Endometrium (tissue), 2 donors: Measurements from ENCODE around the gene RETREG1.
"Not testable (repeated sequence)": the region's sequence is repeated elsewhere in the genome, so short reads cannot be mapped to it uniquely, and the experiment has no call there.

Experiments
- FAIRE-seq: peaks from 2 replicates; lab custom pipeline; 2012; peaks lifted over from hg19 to GRCh38; lab: Jason Lieb, UNC
- donor health status: control.
- donor health status: control.

RETREG1 gene, protein sequence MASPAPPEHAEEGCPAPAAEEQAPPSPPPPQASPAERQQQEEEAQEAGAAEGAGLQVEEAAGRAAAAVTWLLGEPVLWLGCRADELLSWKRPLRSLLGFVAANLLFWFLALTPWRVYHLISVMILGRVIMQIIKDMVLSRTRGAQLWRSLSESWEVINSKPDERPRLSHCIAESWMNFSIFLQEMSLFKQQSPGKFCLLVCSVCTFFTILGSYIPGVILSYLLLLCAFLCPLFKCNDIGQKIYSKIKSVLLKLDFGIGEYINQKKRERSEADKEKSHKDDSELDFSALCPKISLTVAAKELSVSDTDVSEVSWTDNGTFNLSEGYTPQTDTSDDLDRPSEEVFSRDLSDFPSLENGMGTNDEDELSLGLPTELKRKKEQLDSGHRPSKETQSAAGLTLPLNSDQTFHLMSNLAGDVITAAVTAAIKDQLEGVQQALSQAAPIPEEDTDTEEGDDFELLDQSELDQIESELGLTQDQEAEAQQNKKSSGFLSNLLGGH

DNA sequence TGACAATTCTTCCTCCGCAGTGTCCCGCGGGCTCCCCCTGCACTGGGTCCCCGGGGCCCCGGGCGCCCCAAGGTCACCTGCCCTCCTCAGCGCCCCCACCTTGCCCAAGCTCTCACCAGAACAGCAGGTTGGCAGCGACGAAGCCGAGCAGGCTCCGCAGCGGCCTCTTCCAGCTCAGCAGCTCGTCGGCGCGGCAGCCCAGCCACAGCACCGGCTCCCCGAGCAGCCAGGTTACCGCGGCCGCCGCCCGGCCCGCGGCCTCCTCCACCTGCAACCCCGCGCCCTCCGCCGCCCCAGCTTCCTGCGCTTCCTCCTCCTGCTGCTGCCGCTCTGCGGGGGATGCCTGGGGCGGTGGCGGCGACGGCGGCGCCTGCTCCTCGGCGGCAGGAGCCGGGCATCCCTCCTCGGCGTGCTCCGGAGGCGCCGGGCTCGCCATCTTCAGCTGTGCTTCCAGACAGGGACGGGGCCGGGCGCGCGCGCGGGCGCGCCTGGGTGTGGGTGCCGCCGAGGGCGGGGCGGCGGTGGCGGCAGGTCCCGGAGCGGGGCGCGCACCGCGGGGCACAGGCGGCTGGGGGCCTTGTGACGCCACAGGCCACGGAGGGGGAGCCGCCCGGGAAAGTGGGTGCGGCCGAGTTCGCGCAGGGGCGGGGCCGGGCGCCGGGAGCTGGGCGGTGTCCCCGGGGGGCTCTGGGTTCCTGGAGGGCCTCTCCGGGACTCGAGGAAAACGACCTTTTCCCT, at the start of gene RETREG1:
Gene RETREG1, minus strand, starts transcription at position 462 of the 738 bp plus-strand sequence. Its CDS starts 26 bp downstream, at position 436.
- FAIRE-seq, result no peak

DNA sequence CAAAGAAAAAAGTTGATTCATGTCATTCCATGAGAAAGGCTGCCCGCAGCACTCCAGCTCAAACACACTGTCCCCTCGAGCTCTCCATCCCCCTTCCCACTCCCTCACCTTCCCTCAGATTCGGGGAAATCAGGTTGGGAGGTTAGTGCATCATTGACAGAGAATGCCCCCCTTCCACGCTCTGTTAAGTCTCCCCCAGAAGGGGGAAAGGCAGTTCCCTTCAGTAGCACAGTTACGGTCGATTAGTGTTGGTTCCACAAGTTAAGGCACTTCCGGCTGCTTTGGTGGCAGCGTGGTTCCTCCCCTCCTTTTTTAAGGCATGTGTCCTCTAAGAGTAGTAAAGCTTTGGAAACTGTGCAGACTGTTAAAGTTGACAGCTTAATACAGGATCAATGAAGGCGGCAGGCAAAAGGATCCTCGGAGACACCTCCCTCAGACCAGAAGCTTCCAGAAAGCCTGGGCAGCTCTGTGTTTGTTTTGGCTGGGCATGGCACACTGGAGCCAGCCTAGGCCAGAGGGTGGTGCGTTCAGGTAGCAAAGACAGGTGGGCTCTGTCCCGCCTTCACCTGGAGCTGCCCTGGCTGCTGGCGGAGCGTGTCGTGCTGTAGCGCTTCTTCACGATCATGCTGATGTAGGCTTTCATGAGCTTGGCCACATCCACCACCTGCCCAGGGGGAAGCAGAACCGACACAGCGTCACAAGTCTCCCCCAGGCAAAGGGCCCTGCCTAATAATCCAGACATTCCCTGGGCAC, 49.5 kb upstream of the RETREG1 start:
- FAIRE-seq, result no peak

DNA sequence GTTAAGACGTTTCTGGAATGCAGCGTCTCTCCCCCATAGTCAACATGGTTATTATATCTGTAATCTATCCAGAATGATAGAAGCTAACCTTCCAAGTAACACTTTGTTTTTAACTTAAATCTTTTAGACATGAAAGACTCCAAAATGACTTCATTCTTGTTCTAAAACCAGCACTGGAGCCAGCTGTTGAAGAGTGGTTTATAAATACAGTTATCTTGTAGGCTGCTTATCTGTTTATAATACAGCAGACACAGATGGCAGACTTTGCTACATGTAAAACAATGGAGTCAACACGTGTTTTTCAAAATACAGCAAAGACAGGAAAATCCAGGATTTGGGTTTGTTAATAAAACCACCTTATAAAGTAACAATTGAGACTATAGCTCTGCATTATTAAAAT, 48.8 kb upstream of the RETREG1 start:
- FAIRE-seq, result no peak

DNA sequence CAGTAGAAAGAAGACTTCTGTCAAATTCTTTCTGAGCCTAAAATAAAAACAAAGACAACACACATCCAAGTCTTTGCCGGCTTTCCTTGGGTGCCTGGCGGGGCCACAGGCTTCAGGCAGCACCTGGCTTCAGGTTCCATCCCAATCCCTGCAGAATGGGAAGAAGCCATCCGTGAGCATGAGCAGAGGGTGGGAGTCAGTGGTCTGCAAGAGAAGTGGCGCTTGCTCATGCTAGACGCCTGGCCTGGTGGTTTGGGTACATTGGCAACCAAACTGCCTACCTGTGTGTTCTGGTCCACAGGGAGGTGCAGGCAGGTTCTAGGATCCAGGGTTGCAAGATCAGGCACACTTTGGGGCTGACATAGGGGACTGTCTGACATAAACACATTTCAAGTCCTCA, 47.6 kb upstream of the RETREG1 start:
- FAIRE-seq, result no peak

DNA sequence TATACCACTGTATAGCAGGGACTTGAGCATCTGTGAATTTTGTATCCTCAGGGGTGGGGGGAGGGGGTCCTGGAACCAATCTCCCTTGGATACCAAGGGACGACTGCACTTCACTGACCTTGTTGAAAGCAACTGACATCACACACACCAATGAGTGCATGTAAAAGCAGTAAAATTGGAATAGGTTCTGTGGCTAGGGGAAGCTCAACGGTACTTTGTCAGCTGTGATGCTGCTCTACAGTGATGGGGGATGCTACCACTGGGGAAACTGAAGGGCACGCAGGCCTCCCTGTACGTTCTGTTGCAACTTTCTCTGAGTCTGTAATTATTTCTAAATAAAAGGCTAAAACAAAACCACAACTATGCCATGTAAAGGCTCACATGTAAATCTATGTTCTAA, 47.0 kb upstream of the RETREG1 start:
- no peak for FAIRE-seq

DNA sequence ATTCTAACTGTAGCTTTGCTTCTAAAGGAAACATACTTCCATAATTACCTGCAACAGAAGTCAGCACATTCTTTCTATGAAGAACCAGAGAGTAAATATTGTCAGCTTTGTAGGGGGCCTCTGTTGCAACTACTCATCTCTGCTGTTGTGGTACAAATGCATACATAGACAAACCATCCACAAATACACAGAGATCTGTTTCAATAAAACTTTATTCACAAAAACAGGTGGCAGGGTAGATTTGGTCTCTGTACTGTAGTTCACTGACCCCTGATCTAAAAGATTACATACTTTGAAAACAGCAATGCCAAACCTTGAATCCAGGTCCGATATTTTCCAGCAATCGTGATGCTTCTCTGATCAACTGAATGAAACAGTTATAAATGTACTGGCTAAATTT, 44.9 kb upstream of the RETREG1 start:
- no peak for FAIRE-seq

DNA sequence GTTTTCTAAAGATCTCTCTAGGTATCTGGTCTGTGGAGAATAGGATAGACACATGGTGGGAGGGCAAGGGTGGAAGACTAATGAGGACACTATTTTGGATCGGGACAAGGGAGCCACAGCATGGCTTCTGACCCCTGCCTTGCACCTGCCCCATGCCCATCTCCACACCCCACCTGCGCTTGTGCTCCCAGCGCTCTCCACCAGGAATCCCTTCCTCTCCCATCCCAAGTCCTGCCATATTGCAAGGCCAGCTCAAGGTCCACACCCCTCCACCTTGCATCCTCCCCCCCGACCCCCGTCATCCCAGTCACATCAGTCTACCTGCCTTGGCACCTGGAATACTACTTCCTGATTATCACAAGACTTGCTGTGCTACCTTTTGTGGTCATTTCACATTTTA, 44.2 kb upstream of the RETREG1 start:
- FAIRE-seq, result no peak

DNA sequence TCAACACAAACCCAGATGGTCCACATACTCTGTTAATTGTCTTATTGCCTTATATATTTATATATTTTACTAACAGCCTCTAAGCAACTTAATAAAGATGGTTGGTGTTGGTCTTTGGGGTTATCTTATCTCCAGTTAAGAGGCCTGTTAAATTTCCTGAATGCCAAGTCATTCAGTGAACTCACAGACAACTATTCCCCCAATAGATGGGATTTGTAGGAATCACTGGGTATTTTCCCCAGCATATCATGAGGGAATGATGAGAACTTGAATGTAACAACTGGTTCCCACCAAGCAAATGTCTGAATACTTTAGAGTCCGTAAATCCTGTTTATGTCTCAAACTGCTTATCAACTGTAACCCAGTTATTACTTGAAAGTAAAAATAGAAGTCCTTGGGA, 42.7 kb upstream of the RETREG1 start:
- no peak for FAIRE-seq

DNA sequence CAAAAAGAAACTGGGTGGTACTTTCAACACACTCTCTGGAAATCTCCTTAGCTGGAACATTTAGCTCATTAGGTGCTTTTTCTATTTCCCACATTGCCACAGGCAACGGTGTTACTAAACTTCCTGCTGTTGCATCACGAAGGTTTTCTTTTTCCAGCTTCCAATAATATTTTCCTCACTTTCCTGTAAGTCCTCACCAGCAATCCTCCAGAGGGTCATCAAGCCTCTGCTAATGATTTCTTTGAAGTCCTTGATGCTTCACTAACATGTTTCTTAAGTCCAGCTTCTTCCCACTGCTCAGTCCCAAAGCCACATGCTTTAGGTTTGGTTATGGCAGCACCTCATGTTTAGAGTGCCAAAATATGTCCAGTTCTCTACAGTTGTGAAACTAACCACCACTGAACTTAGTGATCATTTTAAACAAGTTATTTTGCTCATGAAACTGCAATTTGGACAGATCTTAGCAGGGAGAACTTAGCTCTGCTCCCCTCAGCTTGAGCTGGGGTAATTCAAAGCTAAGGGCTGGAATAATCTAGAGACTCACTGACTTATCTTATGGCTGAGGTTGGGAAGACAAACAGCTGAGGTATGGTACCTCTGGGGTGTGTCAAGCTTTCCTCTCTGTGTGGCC, 39.9 kb upstream of the RETREG1 start:
- FAIRE-seq, result no peak

DNA sequence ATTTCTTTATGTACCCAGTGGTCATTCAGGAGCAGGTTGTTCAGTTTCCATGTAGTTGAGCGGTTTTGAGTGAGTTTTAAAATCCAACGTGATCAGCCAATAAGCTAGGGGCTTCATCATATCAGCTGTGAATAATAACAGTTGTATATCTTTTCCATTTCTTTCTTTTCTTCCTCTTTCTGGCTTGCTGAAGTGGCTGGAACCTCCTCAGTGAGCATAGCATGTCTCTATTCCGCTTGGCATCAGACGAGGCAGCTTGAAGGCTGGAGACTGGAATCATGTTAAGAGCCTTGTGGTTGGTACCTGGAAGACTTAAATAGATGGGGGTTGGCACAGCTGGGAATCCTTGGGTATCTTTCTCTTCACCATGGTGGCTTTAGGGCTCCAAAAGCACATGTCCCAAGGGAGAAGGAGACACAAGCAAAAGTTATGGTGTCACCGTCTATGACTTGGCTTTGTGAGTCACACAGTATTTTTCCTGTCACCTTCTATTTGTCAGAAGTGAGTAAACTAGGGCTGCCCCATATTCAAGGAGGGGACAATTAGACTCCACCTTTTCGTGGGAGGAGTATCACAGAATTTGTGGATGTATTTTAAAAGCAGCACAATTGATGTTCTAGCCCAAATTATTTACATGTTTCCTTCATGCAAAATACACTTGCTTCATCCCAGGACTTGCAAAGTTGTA, 38.0 kb upstream of the RETREG1 start:
- FAIRE-seq, result no peak

DNA sequence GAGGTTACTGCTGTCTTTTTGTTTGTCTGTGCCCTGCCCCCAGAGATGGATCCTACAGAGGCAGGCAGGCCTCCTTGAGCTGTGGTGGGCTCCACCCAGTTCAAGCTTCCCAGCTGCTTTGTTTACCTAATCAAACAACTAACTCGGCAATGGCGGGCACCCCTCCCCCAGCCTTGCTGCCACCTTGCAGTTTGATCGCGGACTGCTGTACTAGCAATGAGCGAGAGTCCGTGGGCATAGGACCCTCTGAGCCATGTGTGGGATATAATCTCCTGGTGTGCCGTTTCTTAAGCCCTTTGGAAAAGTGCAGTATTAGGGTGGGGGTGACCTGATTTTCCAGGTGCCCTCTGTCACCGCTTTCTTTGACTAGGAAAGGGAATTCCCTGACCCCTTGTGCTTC, 31.9 kb upstream of the RETREG1 start:
- FAIRE-seq, result not testable (repeated sequence)

DNA sequence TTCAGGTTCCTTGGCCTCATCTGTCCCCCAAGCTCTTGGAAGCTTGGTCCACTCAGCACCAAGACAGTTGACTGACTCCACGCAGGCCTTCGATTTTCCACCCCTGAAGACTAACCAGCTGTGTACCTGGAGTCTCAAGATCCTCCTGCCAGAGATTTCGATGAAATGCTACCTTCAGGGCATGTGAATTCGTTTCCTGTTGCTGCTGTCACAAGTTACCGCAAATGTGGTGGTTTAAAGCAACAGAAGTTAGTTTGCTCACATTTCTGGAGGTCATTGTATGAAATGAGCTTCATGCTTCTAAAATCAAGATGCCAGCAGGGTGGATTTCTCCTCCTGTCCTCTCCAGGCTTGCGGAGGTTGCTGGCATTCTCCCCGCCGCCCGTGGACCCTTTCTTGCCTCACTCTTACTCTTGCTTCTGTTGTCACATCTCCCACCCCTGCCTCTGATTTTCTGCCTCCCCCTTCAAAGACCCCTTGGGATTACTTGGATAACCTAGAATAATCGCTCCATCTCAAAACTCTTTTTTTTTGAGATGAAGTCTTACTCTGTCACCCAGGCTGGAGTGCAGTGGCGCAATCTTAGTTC, 27.6 kb upstream of the RETREG1 start:
- FAIRE-seq, result no peak

DNA sequence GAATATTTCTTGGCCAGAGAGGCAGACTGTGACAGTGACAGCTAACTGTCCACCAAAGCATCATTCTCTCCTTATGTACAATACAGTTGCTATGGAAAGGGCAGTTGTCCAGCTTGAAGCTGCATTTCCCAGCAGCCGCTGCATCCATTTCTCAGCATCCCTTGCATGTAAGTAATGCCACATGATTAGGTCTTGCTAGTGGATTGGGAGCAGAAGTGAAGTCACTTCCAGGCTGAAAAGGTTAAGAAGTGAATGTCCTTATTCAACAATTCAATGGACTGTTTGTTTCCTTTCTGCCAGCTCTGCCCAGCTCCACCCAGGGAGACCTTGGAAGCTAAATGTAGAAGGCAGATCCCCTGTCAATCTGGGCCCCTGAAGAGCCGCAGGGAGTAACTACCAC, 26.1 kb upstream of the RETREG1 start:
- no peak for FAIRE-seq

DNA sequence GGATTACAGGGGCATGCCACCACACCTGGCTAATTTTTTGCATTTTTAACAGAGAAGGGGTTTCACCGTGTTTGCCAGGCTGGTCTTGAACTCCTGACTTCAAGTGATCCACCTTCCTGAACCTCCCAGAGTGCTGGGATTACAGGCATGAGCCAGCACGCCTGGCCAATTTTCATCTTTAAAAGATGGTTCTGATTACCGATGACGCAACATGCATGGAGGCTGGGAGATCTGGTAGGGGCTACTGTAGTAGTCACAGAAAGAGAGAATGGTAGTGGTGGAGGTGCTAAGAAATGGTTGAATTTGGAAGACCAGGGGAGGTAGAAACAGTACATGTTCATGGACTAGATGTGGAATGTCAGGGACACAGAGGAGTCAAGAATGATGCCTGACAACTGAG, 22.4 kb upstream of the RETREG1 start:
- FAIRE-seq, result no peak

DNA sequence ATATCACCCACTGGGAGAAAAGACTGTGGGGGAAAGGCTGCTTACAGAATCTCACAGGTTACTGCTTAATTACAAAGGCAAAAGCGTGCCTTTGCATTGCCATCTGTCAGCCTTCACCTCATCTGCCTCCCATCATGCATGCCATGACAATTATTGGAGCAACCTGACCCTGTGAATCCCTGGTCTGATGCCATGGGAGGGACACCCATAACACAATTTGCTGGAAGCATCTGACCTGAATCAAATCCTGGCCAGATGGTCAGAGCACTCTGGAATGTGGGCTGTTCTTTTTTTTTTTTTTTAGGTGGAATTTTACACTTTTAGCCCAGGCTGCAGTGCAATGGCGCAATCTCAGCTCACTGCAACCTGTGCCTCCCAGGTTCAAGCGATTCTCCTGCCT, 11.6 kb upstream of the RETREG1 start:
- no peak for FAIRE-seq

DNA sequence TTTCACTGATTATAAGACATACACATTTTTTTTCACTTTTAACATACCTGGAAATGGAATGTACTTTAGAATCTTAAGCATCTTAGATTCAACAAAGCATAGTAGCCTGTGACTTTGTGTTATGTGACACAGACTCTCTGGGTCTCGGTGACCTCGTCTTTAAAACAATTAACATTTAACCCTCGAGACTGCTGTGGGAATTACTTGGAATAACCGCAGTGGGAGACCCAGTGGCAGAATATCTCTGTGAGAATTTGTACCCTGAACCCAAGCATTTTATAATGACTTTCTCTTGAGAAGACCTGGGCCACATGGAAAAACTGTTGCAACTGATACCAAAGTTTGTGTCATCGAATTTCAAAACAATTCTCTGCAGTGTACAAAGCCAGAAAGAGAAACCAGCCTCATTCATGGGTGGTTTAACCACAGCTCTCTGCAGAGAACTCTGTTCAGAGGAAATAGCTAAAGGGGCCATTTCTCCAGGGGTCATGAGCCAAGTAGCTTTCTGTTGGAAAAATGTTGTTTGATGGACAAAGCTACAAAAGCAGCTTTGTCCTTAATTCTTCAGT, 10.0 kb upstream of the RETREG1 start:
- FAIRE-seq, result no peak

DNA sequence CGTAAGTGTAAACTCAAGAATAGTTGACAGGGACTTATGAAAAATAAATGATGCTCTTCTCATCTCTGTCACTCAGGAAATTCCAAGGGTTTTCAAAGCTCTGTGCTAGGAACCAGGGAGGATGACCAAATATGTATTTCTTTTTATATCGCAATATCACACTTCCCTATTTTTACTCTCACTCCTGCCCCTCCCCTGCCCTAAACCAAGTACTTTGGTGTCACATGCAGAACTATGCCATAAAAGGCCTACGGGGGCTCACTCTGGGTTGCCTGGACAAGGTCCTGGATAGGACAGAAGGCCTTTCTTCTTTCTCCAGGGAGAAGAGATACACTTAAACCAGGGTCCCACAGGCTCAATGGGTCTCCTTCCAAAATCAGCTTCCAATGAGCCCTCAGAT, 8.3 kb upstream of the RETREG1 start:
- no peak for FAIRE-seq

DNA sequence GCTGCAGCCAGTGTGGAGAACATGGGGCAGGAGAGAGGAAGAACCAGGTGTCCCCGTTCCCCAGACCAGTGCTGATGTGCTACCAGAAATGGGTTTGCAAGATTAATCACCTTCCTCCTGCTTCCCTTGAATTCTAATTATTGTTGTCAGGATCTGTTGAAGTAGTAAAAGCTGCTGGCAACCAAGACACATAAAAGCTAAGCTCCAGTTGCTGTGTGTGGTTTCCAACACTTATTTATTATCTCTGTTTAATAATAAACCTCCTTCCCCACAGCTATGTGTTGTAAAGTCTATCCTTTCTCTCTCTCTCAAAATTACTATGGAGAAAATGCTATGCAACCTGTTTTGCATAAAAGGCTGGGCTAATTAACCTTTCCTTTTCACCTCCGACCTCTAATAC, 2.3 kb upstream of the RETREG1 start:
- no peak for FAIRE-seq

DNA sequence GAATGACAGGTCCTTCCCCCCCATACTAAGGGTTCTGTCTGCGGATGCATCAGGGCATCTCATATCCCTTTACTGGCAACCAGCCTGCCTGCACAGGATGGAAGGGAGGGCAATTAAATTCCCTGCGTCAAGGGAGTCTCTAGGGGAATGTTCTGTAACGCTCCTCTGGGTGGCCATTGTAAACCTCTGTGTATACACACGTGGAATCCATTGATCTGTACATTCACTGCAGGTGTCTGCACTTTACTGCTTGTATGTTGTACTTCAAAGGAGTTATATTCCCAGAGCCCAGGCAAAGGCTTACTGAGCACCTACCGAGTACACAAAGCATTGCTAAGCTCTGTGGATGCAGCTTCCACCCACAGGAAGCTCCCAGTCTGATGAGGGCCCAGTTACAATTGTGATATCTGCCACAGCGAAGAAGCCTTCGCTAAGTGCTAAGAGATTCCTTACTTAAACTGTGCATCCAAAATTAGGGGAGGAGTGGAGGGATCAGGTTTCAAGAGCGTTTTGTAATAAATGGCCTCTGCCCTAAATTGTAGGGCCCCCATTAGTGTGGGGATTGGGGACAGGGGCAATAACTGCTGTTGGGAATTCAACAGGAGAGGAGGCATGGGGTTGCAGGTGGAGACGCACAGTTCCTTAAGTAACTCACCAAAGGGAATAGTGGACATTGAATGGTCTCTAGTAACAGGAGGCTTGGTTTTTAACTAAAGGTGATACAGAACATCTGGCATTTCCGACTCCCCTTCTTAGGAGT, 1.5 kb upstream of the RETREG1 start:
- no peak for FAIRE-seq
